Activated CD4-positive, CD25-positive, alpha-beta regulatory T cell treated with anti-CD3 and anti-CD28 coated beads, Interleukin-2, amount 50 U/mL, for 72 hours (primary cell): ENCODE results near the gene GPATCH2.
"Not testable (repeated sequence)": the region's sequence is repeated elsewhere in the genome, so short reads cannot be mapped to it uniquely, and the experiment has no call there.

Source experiments
- DNase-seq: peaks from one replicate; pipeline ENCODE4 v3.0.0; 2021

The GPATCH2 gene

GRCh38 chr1:217630711-217631591 lies at the start of gene GPATCH2, which contains the start of gene SPATA17:
TSS of gene GPATCH2 (minus strand) at chr1:217631090. CDS start at chr1:217630971, 119 bp downstream.
TSS of gene SPATA17 (plus strand) at chr1:217631344. CDS start at chr1:217631379, 35 bp downstream.
- DNase-seq: peak; percentile 71

DNA sequence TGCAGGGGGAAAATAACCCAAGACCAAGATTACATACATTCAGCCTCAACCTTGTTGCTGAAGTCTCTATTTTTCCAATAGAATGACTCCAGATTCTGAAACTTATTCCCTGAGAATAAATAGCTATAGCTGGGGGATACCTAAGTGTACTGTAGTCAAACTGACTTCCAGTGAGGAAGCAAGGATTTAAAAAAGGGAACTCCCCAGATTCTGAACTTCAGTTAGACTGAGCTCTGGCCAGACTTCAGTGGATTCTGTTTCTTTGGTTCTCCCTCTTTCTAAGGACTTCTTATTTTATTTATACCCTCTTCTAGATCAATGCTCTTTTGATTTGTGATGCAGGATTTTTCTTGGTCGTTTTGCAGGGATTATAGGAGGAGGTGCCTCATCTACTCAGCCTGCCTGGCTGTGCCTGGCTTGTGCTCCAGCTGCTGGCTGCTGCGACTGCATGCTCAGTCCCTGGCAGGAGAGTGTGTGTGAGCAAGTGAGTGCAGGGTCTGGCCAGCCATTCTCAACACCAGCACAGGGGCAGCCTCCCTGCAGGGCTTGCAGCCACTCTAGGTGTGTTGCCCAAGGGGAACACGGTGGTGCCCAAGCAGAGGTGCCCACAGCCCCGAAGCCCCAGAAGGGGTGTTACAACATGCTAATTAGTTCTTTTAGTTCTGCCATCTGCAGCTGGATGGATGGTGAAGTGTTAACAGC lies 43.3 kb upstream of the GPATCH2 start:
- no peak for DNase-seq

GRCh38 chr1:217673387-217673786 lies 42.5 kb upstream of the GPATCH2 start:
- no peak for DNase-seq

GRCh38 chr1:217668351-217668940 lies 37.6 kb upstream of the GPATCH2 start:
- no peak for DNase-seq

DNA sequence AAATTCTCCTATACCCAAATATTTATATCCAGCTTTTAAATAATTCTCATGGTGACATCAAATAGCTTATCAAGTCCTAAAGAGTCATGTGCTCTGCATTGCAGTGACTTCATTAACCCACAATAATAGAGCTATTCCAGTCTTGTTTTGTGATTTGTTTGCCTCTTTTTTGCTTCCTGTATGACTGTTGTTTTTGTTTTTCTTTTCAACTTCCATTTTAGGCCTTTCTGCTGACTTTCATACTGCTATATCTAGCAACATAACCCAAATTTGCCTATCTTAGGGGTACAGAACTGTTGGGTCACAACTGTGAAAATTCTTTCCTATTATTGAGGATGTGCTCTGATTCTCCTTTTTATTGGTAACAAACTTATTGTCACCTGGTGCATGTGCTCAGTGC lies 30.5 kb upstream of the GPATCH2 start:
- no peak for DNase-seq

GRCh38 chr1:217660353-217661062 lies 29.6 kb upstream of the GPATCH2 start:
- DNase-seq: no peak

GRCh38 chr1:217650674-217651073 lies 19.8 kb upstream of the GPATCH2 start:
- no peak for DNase-seq

DNA sequence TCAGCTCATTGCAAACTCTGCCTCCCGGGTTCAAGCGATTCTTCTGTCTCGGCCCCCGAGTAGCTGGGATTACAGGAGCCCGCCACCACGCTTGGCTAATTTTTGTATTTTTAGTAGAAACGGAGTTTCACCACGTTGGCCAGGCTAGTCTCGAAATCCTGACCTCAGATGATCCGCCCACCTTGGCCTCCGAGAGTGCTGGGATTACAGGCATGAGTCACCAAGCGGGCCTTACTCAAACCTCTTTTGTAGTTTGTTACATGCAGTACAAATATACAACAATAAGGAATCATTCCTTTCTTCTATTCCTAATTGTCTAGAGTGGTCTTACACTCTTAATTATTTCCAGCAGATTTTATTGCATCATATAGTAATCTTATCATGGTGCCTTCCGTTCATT lies 16.9 kb upstream of the GPATCH2 start:
- no peak for DNase-seq

- DNase-seq: no peak
These were observed 11.6 kb upstream of the GPATCH2 start for GRCh38 chr1:217642455-217642854.

GRCh38 chr1:217627431-217627830 lies 3.5 kb downstream of the GPATCH2 start:
- no peak for DNase-seq

DNA sequence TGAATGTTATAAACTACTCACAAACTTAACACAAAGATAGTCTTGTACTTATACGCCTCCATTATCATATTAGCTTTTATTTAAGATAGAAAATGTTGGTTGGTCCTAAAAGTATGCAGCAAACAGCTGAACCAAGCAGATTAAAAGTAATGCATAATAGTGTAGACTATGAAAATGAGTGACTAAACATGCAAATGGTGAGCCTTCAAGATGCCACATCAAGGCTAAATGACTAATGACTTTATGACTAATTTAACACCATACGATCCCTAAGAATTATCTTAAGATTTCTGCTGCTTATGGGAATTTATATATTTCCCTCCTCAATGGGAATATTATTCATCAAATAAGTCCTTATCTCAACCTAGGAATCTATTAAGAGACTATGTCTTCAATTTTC lies 4.6 kb downstream of the GPATCH2 start:
- no peak for DNase-seq

DNA sequence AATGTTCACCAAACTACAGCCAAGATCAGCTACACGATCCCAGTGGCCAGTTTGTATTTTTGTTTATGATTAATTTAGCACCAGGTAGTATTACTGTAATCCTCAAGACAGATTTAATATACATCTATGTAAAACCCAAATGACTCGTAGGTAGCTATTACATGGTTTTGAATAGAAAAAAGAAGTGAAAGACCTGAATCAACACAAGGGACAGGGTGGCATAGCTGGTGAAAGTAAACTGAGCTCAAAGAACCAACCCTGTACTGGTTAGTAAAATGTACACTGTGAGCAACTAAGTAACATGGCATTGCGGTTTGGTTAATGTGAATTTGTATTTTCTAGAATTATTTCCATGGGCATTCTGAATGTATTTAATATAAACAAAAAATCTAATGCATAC lies 8.8 kb downstream of the GPATCH2 start:
- no peak for DNase-seq

DNA sequence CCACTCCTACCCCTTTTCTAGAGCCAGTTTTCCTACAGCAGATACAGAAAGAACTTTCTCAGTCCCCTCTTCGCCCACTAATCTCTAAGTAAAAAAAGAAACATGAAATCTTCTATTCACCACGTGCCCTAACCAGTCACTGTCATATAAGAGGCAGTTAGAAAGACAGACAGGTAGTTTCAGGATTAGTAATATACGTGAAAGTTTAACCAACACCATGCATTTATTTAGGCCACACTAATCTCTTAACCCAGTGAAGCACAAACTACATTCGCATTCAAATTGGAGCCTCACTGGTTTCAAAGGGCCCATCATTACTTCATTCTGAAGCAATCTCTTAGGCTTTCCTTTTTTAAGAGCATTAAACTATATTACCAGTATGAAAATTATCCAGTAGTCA lies 10.1 kb downstream of the GPATCH2 start:
- no peak for DNase-seq

GRCh38 chr1:217617126-217617525 lies 13.8 kb downstream of the GPATCH2 start:
- no peak for DNase-seq

- DNase-seq: no peak
These were observed 16.6 kb downstream of the GPATCH2 start for GRCh38 chr1:217614200-217614712.

- DNase-seq: no peak
These were observed 25.5 kb downstream of the GPATCH2 start for GRCh38 chr1:217605390-217605789.

DNA sequence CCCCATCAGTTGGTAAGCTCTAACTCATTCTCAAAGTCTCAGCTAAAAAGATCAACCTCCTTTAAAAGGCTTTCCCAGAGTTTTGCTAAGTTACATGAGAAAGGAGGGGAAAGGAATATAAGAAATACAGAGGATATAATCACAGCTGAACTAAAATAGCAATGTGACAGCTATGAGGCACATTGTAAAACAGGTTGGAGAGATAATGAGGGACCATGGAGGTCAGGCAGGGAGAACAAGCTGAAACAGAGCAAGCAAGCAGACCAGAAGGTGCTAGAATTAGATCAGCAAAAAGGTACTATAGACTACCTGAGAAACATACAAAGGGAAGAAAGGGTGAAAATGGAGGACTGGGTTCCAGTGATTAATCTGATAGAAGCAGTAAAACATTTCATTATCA lies 28.5 kb downstream of the GPATCH2 start:
- no peak for DNase-seq

- no peak for DNase-seq
These were observed 31.7 kb downstream of the GPATCH2 start for GRCh38 chr1:217599154-217599553.

DNA sequence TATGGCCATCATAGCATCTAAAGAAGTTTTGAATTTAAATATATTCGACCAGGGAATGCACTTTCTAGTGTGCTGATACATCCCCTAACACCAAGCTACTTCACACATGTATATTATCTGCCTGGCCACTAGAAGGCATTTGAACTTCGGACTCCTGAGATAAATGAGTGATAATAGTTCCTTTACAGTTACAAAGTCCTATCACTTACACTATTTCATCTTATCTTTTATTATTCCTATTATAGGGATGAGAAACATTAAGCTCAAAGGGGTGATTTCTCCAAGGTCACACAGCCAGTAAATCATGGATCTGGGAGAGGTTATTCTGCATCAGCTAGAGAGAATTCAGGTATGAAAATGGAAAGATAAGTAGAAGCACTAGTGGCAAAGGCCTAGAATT lies 40.3 kb downstream of the GPATCH2 start:
- no peak for DNase-seq

- no peak for DNase-seq
These were observed 44.3 kb downstream of the GPATCH2 start for GRCh38 chr1:217586586-217586985.

GRCh38 chr1:217585577-217585976 lies 45.3 kb downstream of the GPATCH2 start:
- DNase-seq: no peak

DNA sequence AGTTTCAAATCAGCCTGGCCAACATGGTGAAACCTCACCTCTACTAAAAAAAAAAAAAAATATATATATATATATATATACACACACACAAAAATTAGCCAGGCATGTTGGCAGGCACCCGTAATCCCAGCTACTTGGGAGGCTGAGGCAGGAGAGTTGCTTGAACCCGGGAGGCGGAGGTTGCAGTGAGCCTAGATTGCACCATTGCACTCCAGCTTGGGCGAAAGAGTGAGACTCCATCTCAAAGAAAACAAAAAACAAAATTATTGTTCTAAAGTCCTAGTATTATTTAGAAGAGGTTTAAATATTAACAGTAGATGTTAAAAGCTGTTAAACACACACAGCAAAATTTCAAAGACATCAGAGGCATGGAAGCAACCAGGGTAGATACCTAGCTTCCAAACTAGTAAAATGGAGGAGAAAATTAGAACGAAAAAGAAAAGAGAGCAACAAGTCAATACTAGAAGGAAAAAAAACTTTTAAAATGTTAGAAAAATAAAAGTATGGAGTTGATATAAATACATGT lies 46.5 kb downstream of the GPATCH2 start:
- DNase-seq: not testable (repeated sequence)

DNA sequence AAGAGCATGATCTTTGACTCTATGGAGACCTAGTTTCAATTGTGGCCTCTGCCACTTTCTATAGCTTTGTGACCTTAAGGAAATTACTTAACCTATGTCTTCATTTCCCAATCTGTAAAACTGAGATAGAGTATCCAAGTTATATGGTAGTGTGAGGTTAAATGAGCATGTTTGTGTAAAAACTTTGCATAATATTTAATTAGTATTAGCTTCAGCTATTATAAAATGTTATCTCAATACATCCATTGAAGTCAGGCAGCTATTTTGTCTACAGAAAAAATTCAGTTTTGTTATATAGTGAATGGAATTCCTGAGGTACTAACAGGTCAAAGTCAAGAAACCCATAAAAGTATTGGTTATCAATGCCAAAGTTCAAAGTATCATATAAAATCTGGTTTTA lies 53.6 kb downstream of the GPATCH2 start:
- no peak for DNase-seq
